Measurements from ENCODE around the gene LHX8.

The LHX8 gene

GRCh38 chr1:75134647-75135572, 722 bp downstream of the LHX8 start:
- Histone ChIP-seq H3K27ac (ENCODE audit: low read length) (no peak overlapping the region), H3K36me3 (replicated peaks; ENCODE audit: low read depth, low read length) (no peaks in the 10 kb centered on the region), H3K79me2 (ENCODE audit: low read length) (no peaks in the 10 kb centered on the region), H3K9ac (ENCODE audit: low read length) (no peak overlapping the region), H2AFZ (ENCODE audit: low read depth, low read length) (no peak overlapping the region), H3K4me2 (ENCODE audit: low read length) (no peak overlapping the region), H3K4me1 (ENCODE audit: low read length) (no peaks in the 10 kb centered on the region), H3K4me3 (ENCODE audit: low read length) (no peak overlapping the region), H4K20me1 (ENCODE audit: insufficient read depth, low read length) (no peaks in the 10 kb centered on the region), H3K9me3 (ENCODE audit: insufficient read depth, low read length) (no peaks in the 10 kb centered on the region), H3K27me3 (ENCODE audit: low read depth, low read length) (no peaks in the 10 kb centered on the region)
- TF ChIP-seq EZH2phosphoT487 (IDR thresholded peaks at IDR 0.05; ENCODE audit: low read depth) (no peak), CTCF (IDR thresholded peaks at IDR 0.05; ENCODE audit: low read depth, low read length) (no peak)

- Histone ChIP-seq H4K20me1 (ENCODE audit: insufficient read depth, low read length) (no peaks in the 10 kb centered on the region), H3K4me3 (ENCODE audit: low read length) (no peak overlapping the region), H3K36me3 (replicated peaks; ENCODE audit: low read depth, low read length) (no peaks in the 10 kb centered on the region), H3K79me2 (ENCODE audit: low read length) (no peaks in the 10 kb centered on the region), H3K4me1 (ENCODE audit: low read length) (no peaks in the 10 kb centered on the region), H3K27me3 (ENCODE audit: low read depth, low read length) (no peaks in the 10 kb centered on the region), H3K9me3 (ENCODE audit: insufficient read depth, low read length) (no peaks in the 10 kb centered on the region), H3K27ac (ENCODE audit: low read length) (no peak overlapping the region), H2AFZ (ENCODE audit: low read depth, low read length) (no peak overlapping the region), H3K9ac (ENCODE audit: low read length) (no peak overlapping the region), H3K4me2 (ENCODE audit: low read length) (no peak overlapping the region)
- TF ChIP-seq CTCF (IDR thresholded peaks at IDR 0.05; ENCODE audit: low read depth, low read length) (no peak), EZH2phosphoT487 (IDR thresholded peaks at IDR 0.05; ENCODE audit: low read depth) (no peak)
These were observed 1.5 kb downstream of the LHX8 start for GRCh38 chr1:75135573-75136194.

GRCh38 chr1:75136195-75136815, 2.1 kb downstream of the LHX8 start:
- H3K4me1 ChIP-seq (ENCODE audit: low read length), result no peaks in the 10 kb centered on the region
- no peaks in the 10 kb centered on the region for H3K79me2 ChIP-seq (ENCODE audit: low read length)
- no peak overlapping the region for H3K4me2 ChIP-seq (ENCODE audit: low read length)
- no peaks in the 10 kb centered on the region for H3K27me3 ChIP-seq (ENCODE audit: low read depth, low read length)
- H3K27ac ChIP-seq (ENCODE audit: low read length), result no peak overlapping the region
- no peaks in the 10 kb centered on the region for H4K20me1 ChIP-seq (ENCODE audit: insufficient read depth, low read length)
- TF ChIP-seq CTCF (IDR thresholded peaks at IDR 0.05; ENCODE audit: low read depth, low read length), result no peak
- no peak for TF ChIP-seq EZH2phosphoT487 (IDR thresholded peaks at IDR 0.05; ENCODE audit: low read depth)
- H3K36me3 ChIP-seq (replicated peaks; ENCODE audit: low read depth, low read length), result no peaks in the 10 kb centered on the region
- H3K9me3 ChIP-seq (ENCODE audit: insufficient read depth, low read length), result no peaks in the 10 kb centered on the region
- no peak overlapping the region for H3K9ac ChIP-seq (ENCODE audit: low read length)
- H2AFZ ChIP-seq (ENCODE audit: low read depth, low read length), result no peak overlapping the region
- H3K4me3 ChIP-seq (ENCODE audit: low read length), result no peak overlapping the region
